ENCODE measurements around the gene AMMECR1L.
"Not testable (repeated sequence)": the region's sequence is repeated elsewhere in the genome, so short reads cannot be mapped to it uniquely, and the experiment has no call there.

The AMMECR1L gene

GRCh38 chr2:127885780-127886592 is at the start of gene AMMECR1L:
TSS of gene AMMECR1L (minus strand) at chr2:127885956. CDS start at chr2:127874234, 11,722 bp downstream.
- not testable (repeated sequence) for H3K27me3 ChIP-seq (ENCODE audit: control insufficient read depth, insufficient read depth, low read length); H3K9me3 ChIP-seq (ENCODE audit: control insufficient read depth, insufficient read depth, low read depth, low read length); H3K27ac ChIP-seq (ENCODE audit: low read depth, low read length)
- H3K36me3 ChIP-seq (ENCODE audit: control insufficient read depth, insufficient read depth, low read length) = peaks cover 29% of the 10 kb centered on the region
- peak within 1 kb of the TSS; percentile 83 for H3K9ac ChIP-seq (ENCODE audit: low read length)
- peaks cover 16% of the 10 kb centered on the region for H3K4me1 ChIP-seq (ENCODE audit: control insufficient read depth, insufficient read depth, low read length)
- H3K4me3 ChIP-seq (ENCODE audit: low read depth, low read length) = peak within 1 kb of the TSS; percentile 86

- Histone ChIP-seq H3K4me1 (ENCODE audit: control insufficient read depth, insufficient read depth, low read length) (no peaks in the 10 kb centered on the region), H3K36me3 (ENCODE audit: control insufficient read depth, insufficient read depth, low read length) (no peaks in the 10 kb centered on the region), H3K4me3 (ENCODE audit: low read depth, low read length) (no peak overlapping the region), H3K9me3 (ENCODE audit: control insufficient read depth, insufficient read depth, low read depth, low read length) (no peaks in the 10 kb centered on the region), H3K27ac (ENCODE audit: low read depth, low read length) (no peak overlapping the region), H3K27me3 (ENCODE audit: control insufficient read depth, insufficient read depth, low read length) (no peaks in the 10 kb centered on the region), H3K9ac (ENCODE audit: low read length) (no peak overlapping the region)
Observed at GRCh38 chr2:127935337-127935736, 49.6 kb upstream of the AMMECR1L start.

GRCh38 chr2:127932199-127932876 is 46.6 kb upstream of the AMMECR1L start:
- H3K4me1 ChIP-seq (ENCODE audit: control insufficient read depth, insufficient read depth, low read length) = no peaks in the 10 kb centered on the region
- H3K9me3 ChIP-seq (ENCODE audit: control insufficient read depth, insufficient read depth, low read depth, low read length) = no peaks in the 10 kb centered on the region
- no peak overlapping the region for H3K9ac ChIP-seq (ENCODE audit: low read length)
- H3K4me3 ChIP-seq (ENCODE audit: low read depth, low read length) = no peak overlapping the region
- H3K36me3 ChIP-seq (ENCODE audit: control insufficient read depth, insufficient read depth, low read length) = no peaks in the 10 kb centered on the region
- no peak overlapping the region for H3K27ac ChIP-seq (ENCODE audit: low read depth, low read length)
- H3K27me3 ChIP-seq (ENCODE audit: control insufficient read depth, insufficient read depth, low read length) = no peaks in the 10 kb centered on the region

- Histone ChIP-seq H3K27me3 (ENCODE audit: control insufficient read depth, insufficient read depth, low read length) (no peaks in the 10 kb centered on the region), H3K36me3 (ENCODE audit: control insufficient read depth, insufficient read depth, low read length) (no peaks in the 10 kb centered on the region), H3K9ac (ENCODE audit: low read length) (no peak overlapping the region), H3K4me1 (ENCODE audit: control insufficient read depth, insufficient read depth, low read length) (no peaks in the 10 kb centered on the region), H3K27ac (ENCODE audit: low read depth, low read length) (no peak overlapping the region), H3K4me3 (ENCODE audit: low read depth, low read length) (no peak overlapping the region), H3K9me3 (ENCODE audit: control insufficient read depth, insufficient read depth, low read depth, low read length) (peaks cover 4% of the 10 kb centered on the region)
Observed at GRCh38 chr2:127929449-127929848, 43.7 kb upstream of the AMMECR1L start.

GRCh38 chr2:127927384-127927783 is 41.6 kb upstream of the AMMECR1L start:
- H3K9ac ChIP-seq (ENCODE audit: low read length) = no peak overlapping the region
- peaks cover 4% of the 10 kb centered on the region for H3K9me3 ChIP-seq (ENCODE audit: control insufficient read depth, insufficient read depth, low read depth, low read length)
- H3K27me3 ChIP-seq (ENCODE audit: control insufficient read depth, insufficient read depth, low read length) = no peaks in the 10 kb centered on the region
- no peaks in the 10 kb centered on the region for H3K36me3 ChIP-seq (ENCODE audit: control insufficient read depth, insufficient read depth, low read length)
- H3K4me1 ChIP-seq (ENCODE audit: control insufficient read depth, insufficient read depth, low read length) = no peaks in the 10 kb centered on the region
- H3K27ac ChIP-seq (ENCODE audit: low read depth, low read length) = no peak overlapping the region
- no peak overlapping the region for H3K4me3 ChIP-seq (ENCODE audit: low read depth, low read length)

GRCh38 chr2:127917916-127918315 is 32.2 kb upstream of the AMMECR1L start:
- H3K27me3 ChIP-seq (ENCODE audit: control insufficient read depth, insufficient read depth, low read length) = no peaks in the 10 kb centered on the region
- H3K36me3 ChIP-seq (ENCODE audit: control insufficient read depth, insufficient read depth, low read length) = no peaks in the 10 kb centered on the region
- H3K27ac ChIP-seq (ENCODE audit: low read depth, low read length) = no peak overlapping the region
- no peaks in the 10 kb centered on the region for H3K4me1 ChIP-seq (ENCODE audit: control insufficient read depth, insufficient read depth, low read length)
- H3K9ac ChIP-seq (ENCODE audit: low read length) = no peak overlapping the region
- no peaks in the 10 kb centered on the region for H3K9me3 ChIP-seq (ENCODE audit: control insufficient read depth, insufficient read depth, low read depth, low read length)
- no peak overlapping the region for H3K4me3 ChIP-seq (ENCODE audit: low read depth, low read length)

GRCh38 chr2:127913808-127914457 is 28.2 kb upstream of the AMMECR1L start:
- Histone ChIP-seq H3K4me1 (ENCODE audit: control insufficient read depth, insufficient read depth, low read length) (no peaks in the 10 kb centered on the region), H3K9ac (ENCODE audit: low read length) (no peak overlapping the region), H3K36me3 (ENCODE audit: control insufficient read depth, insufficient read depth, low read length) (no peaks in the 10 kb centered on the region), H3K27ac (ENCODE audit: low read depth, low read length) (no peak overlapping the region), H3K27me3 (ENCODE audit: control insufficient read depth, insufficient read depth, low read length) (no peaks in the 10 kb centered on the region), H3K9me3 (ENCODE audit: control insufficient read depth, insufficient read depth, low read depth, low read length) (no peaks in the 10 kb centered on the region), H3K4me3 (ENCODE audit: low read depth, low read length) (no peak overlapping the region)

GRCh38 chr2:127911737-127912136 is 26.0 kb upstream of the AMMECR1L start:
- H3K36me3 ChIP-seq (ENCODE audit: control insufficient read depth, insufficient read depth, low read length) = no peaks in the 10 kb centered on the region
- H3K4me1 ChIP-seq (ENCODE audit: control insufficient read depth, insufficient read depth, low read length) = no peaks in the 10 kb centered on the region
- no peaks in the 10 kb centered on the region for H3K9me3 ChIP-seq (ENCODE audit: control insufficient read depth, insufficient read depth, low read depth, low read length)
- no peak overlapping the region for H3K4me3 ChIP-seq (ENCODE audit: low read depth, low read length)
- no peak overlapping the region for H3K9ac ChIP-seq (ENCODE audit: low read length)
- H3K27ac ChIP-seq (ENCODE audit: low read depth, low read length) = no peak overlapping the region
- no peaks in the 10 kb centered on the region; the same call in 1 of the 2 replicates for H3K27me3 ChIP-seq (ENCODE audit: control insufficient read depth, insufficient read depth, low read length)

- Histone ChIP-seq H3K27ac (ENCODE audit: low read depth, low read length) (no peak overlapping the region), H3K36me3 (ENCODE audit: control insufficient read depth, insufficient read depth, low read length) (no peaks in the 10 kb centered on the region), H3K27me3 (ENCODE audit: control insufficient read depth, insufficient read depth, low read length) (no peaks in the 10 kb centered on the region; the same call in 1 of the 2 replicates), H3K4me3 (ENCODE audit: low read depth, low read length) (no peak overlapping the region), H3K9me3 (ENCODE audit: control insufficient read depth, insufficient read depth, low read depth, low read length) (no peaks in the 10 kb centered on the region), H3K9ac (ENCODE audit: low read length) (no peak overlapping the region), H3K4me1 (ENCODE audit: control insufficient read depth, insufficient read depth, low read length) (no peaks in the 10 kb centered on the region)
Observed at GRCh38 chr2:127910415-127910814, 24.7 kb upstream of the AMMECR1L start.

- H3K4me3 ChIP-seq (ENCODE audit: low read depth, low read length) = no peak overlapping the region
- no peak overlapping the region for H3K9ac ChIP-seq (ENCODE audit: low read length)
- H3K9me3 ChIP-seq (ENCODE audit: control insufficient read depth, insufficient read depth, low read depth, low read length) = no peaks in the 10 kb centered on the region
- no peaks in the 10 kb centered on the region for H3K4me1 ChIP-seq (ENCODE audit: control insufficient read depth, insufficient read depth, low read length)
- H3K27ac ChIP-seq (ENCODE audit: low read depth, low read length) = no peak overlapping the region
- no peaks in the 10 kb centered on the region for H3K36me3 ChIP-seq (ENCODE audit: control insufficient read depth, insufficient read depth, low read length)
- no peaks in the 10 kb centered on the region; the same call in 1 of the 2 replicates for H3K27me3 ChIP-seq (ENCODE audit: control insufficient read depth, insufficient read depth, low read length)
Observed at GRCh38 chr2:127909019-127909418, 23.3 kb upstream of the AMMECR1L start.
